GM21423 (cell line): ENCODE data around the gene NGEF.

ENCODE experiments used
- ATAC-seq: cut with Tn5 transposase; IDR thresholded peaks from one replicate; pipeline ENCODE4 v1.9.1; 2021; ENCODE audit warnings: mild to moderate bottlenecking, moderate library complexity; ENCODE audit not compliant: unreplicated experiment

Gene NGEF

GRCh38 chr2:233000886-233001750 lies 11.9 kb downstream of the NGEF start:
- no peak for ATAC-seq

GRCh38 chr2:232999354-232999753 lies 13.7 kb downstream of the NGEF start:
- no peak for ATAC-seq

- ATAC-seq = no peak
Measured at GRCh38 chr2:232998666-232998985, 14.4 kb downstream of the NGEF start.

DNA sequence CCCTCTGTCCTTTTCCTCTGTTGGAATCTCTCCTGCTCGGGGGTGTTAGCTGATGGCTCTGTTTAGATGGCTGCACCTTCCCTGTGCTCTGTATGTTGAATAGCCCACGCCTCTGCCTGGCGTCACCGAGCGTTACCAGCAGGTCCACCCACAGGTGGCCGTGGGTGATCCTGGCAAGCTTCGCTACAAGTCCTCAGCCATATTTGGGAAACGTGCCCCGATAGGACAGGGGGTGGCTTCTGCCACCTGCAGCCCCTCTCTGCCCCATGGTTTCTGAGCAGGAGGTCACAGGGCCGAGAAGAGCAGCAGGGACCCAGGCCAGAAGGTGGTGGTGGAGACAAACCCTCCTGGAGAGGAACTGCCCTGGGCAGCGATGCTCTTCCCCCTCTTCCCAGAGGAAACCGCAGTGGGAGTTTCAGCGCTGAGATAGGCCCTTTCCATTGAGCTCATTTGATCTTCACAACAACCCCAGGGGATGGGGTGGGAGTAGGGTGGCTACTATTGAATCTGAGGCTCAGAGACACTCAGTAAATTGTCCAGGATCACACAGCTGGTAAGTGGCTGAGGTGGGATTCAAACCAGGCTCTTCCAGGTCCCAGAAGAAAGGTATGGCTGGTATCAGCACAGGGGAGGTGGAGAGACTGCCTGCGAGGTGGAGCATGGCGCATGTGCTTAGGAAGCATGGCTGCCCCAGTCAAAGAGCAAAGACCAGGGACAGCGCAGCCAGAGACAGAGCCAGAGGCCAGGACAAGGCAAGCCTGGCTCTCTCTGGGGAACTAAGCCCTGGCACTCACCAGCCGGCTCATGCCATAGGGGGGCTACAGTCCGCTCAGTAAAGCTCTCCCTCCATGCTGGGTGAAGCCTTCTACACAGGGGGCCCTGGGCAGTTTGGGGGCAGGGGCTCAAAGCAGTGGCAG lies 15.0 kb downstream of the NGEF start:
- ATAC-seq = no peak

DNA sequence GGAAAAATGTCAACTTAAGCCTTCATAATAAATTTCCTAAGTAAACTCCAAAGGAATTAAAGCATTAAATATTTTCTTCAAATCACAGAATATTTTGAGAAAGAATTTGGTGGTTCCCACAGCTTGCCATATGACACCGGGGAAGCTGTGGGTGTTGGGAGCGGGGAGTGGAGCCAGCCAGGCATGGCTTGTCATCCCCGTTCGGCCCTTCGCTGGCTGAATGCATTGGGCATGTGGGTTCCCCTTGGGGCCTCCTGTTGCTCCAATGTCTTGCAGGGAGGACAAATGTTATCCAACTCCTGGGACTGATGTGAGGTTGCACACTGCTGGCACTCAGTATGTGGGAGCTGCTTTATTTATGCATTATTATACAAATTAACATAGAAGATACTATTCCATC lies 18.6 kb downstream of the NGEF start:
- ATAC-seq = no peak

DNA sequence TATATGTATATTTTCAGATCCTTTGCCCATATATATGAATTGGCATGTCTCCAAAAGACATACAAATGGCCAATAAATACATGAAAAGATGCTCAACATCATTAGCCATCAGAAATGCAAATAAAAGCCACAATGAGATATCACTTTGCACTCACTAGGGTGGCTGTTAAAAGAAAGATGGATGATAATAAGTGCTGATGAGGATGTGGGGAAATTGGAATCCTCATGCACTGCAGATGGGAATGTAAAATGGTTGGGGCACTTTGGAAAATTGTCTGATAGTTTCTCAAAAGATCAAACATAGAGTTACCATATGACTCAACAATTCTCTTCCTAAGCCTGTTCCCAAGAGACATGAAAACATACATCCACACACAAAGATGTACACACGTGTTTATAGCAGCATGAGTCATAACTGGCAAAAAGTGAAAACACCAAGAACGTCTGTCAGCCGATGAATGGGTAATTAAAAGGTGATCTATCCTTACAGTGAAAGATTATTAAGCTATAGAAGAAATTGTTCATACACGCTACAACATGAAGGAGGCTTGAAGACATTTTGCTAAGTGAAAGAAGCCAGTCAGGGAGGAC lies 19.7 kb downstream of the NGEF start:
- ATAC-seq = no peak

- ATAC-seq = no peak
Measured at GRCh38 chr2:232986155-232986554, 26.9 kb downstream of the NGEF start.

GRCh38 chr2:232984451-232985207 lies 28.4 kb downstream of the NGEF start:
- ATAC-seq = no peak

- no peak for ATAC-seq
Measured at GRCh38 chr2:232983669-232984140, 29.4 kb downstream of the NGEF start.

- no peak for ATAC-seq
Measured at GRCh38 chr2:232982926-232983668, 30.0 kb downstream of the NGEF start.

DNA sequence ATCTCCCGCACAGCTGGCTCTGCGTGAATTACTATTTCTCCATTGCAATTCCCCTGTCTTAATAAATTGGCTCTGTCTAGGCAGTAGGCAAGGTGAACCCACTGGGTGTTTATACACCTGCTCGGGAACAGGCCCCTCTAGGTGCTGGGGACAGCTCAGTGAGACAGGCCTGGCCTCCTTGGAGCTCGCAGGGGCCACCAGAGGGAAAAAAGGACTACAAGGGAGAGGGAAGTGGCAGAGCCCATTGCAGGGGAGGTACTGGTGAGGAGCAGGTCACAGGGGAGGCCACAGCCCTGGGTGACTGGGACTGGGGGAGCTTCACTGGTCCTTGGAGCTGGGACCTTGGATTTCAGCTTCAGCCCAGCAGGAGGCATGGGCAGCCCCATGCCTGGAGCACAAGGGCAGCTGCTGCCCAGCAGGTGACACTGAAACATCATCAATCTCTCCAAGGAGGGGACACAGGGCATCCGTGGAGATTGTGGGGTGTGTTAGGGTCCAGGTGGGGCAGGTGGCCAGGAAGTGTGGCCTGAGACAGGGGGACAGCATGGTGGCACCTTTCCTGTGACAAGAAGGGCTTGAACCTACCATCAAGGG lies 31.2 kb downstream of the NGEF start:
- no peak for ATAC-seq

GRCh38 chr2:232981356-232981755 lies 31.7 kb downstream of the NGEF start:
- no peak for ATAC-seq

DNA sequence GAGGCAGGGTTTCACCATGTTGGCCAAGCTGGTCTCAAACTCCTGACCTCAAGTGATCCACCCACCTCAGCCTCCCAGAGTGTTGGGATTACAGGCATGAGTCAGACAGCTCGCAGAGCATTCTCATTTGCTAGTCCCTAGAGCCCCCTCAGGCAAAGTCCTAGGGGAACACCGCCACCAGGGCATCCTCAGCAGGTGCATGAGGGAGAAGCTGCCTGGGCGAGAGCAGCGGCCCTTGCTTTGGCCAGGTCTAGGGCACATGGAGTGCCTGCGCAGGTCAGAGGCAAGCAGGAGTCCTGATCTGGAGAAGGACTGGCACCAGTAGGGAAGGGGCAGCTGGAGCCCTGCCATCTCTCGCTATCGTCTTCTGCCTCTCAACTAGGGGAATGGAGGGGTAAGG lies 32.4 kb downstream of the NGEF start:
- ATAC-seq = no peak

GRCh38 chr2:232979871-232980461 lies 33.1 kb downstream of the NGEF start:
- no peak for ATAC-seq

- ATAC-seq = no peak
Measured at GRCh38 chr2:232977438-232977971, 35.6 kb downstream of the NGEF start.

DNA sequence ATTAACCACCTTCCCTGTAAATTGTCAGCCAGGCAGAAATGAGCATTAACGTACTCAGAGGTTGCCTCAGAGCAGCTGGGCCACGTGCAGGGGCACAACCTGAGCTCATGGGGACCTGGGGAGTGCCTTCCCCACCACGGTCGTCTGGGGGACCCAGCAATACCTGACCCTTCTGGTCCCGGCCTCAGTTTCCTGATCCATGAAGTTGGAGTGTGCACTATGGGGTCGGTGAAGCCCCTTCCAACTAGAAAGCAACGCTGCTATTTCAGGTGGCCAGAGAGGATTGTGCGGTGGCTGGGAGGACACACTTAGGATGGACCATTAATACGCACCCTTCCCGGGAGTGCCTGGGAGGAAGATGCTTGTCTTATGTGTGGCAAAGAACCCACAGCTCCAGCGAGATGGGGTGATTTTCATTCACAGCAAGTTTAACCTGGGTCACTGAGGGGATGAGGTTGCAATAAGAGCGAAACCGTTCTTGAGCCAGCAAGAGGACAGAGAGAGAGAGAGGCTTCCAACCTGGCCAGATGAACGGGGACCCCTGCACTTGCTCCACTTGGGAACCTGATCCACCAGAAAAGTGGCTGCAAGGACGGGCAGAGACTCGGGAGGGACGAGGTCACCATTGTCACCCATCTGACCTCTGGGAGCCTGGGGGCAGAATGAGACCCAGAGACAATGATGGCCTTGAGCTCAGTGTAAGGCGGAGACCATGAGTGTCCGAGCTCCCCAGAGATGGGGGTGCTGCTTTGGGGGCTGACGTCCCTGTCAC lies 36.2 kb downstream of the NGEF start:
- ATAC-seq = no peak

GRCh38 chr2:232976176-232976575 lies 36.9 kb downstream of the NGEF start:
- ATAC-seq = no peak

DNA sequence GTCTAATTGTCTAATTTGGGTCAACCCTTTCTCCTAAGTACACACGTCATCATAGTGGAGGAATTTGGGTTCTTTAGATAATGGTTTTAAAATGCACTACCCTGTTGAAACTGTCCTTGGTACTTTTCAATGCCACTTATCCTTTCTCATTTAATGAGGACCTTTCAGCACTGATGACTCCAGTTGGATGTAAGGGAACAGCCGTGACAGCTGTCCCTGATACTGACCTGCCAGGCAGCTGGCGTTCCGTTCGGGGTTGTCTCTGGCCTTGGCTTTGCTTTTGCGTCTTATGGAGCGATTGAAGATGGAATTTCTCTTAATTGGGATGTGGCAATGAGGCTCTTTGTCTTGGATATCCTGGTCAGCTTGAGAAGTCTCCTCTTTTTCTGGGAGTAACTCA lies 38.7 kb downstream of the NGEF start:
- no peak for ATAC-seq
